K562 (cell line): ENCODE measurements around the gene KLHL18. TPM values are rescaled to one million over a fixed set of nuclear protein-coding genes. Genes with fewer than 3 reads are reported as not detected.

Source experiments
- ARID2 ChIP-seq: fragments of 450-650 bp; IDR thresholded peaks from 2 replicates; pipeline ENCODE4 v1.6.1; 2017; ENCODE audit warnings: antibody characterized with exemption, mild to moderate bottlenecking
- ARNT ChIP-seq, 2 experiments: fragments of 450-650 bp; IDR thresholded peaks; 2 replicates each; pipeline ENCODE4 v1.6.1; 2016; ENCODE audit warnings: mild to moderate bottlenecking in 1 of 2
- BRD4 ChIP-seq: fragments of 200-600 bp; sonication (generic); IDR thresholded peaks from 2 replicates; pipeline ENCODE4 v1.6.1; 2017; ENCODE audit warnings: inconsistent platforms
- CCAR2 ChIP-seq: fragments of 200-400 bp; formaldehyde crosslinking; IDR thresholded peaks from 2 replicates; pipeline ENCODE4 v1.6.1; 2017; ENCODE audit warnings: mild to moderate bottlenecking, low read depth, low read length
- DACH1 ChIP-seq: fragments of 450-650 bp; IDR thresholded peaks from 2 replicates; pipeline ENCODE4 v1.6.1; 2018; ENCODE audit not compliant: partially characterized antibody
- EGR1 ChIP-seq: fragments of 450-650 bp; conservative IDR thresholded peaks from 2 replicates; pipeline ENCODE4 v1.6.1; 2017; ENCODE audit warnings: mild to moderate bottlenecking
- HDGF ChIP-seq: fragments of 450-650 bp; IDR thresholded peaks from 2 replicates; pipeline ENCODE4 v1.6.1; 2016
- MAZ ChIP-seq, 2 experiments: fragments of 450-650 bp in 1 of 2; sonication (generic) in 1 of 2; formaldehyde crosslinking; IDR thresholded peaks in 1 of 2; conservative IDR thresholded peaks in 1 of 2; 2 replicates each; pipeline versions ENCODE4 v1.4.0 to v1.5.0; 2020; ENCODE audit warnings: mild to moderate bottlenecking in 1 of 2, missing genetic modification reagents in 1 of 2
- PCBP1 ChIP-seq: fragments of 200-400 bp; formaldehyde crosslinking; IDR thresholded peaks from 2 replicates; pipeline ENCODE4 v1.6.1; 2018; ENCODE audit warnings: mild to moderate bottlenecking, low read depth, low read length; ENCODE audit not compliant: poor library complexity, severe bottlenecking
- RBBP5 ChIP-seq: fragments of 200-600 bp; sonication (generic); IDR thresholded peaks from 2 replicates; pipeline ENCODE4 v1.6.1; 2012; ENCODE audit warnings: borderline replicate concordance, mild to moderate bottlenecking, low read length, control low read depth, inconsistent platforms; ENCODE audit not compliant: insufficient read depth, poor library complexity, severe bottlenecking
- SAFB ChIP-seq: fragments of 200-400 bp; formaldehyde crosslinking; IDR thresholded peaks from 2 replicates; pipeline ENCODE4 v1.6.1; 2017; ENCODE audit warnings: low read depth, low read length, borderline replicate concordance
- TAF7 ChIP-seq: fragments of 450-650 bp; IDR thresholded peaks from 2 replicates; pipeline ENCODE4 v1.6.1; 2016; ENCODE audit warnings: missing genetic modification characterization, missing compliant biosample characterization
- TAL1 ChIP-seq: fragments of 450-650 bp; IDR thresholded peaks from 2 replicates; pipeline ENCODE4 v1.6.1; 2016; ENCODE audit warnings: mild to moderate bottlenecking
- TBL1XR1 ChIP-seq, 2 experiments: IDR thresholded peaks; 2 replicates each; pipeline ENCODE4 v1.6.1; 2012; ENCODE audit warnings: improper control_type of control experiment in 2 of 2, low read length in 2 of 2, mild to moderate bottlenecking in 1 of 2
- THRAP3 ChIP-seq: fragments of 450-650 bp; IDR thresholded peaks from 2 replicates; pipeline ENCODE4 v1.6.1; 2016; ENCODE audit warnings: mild to moderate bottlenecking, inconsistent platforms, borderline replicate concordance
- ZBTB17 ChIP-seq: fragments of 450-650 bp; formaldehyde crosslinking; IDR thresholded peaks from 2 replicates; pipeline ENCODE4 v1.4.0; 2020; ENCODE audit warnings: mild to moderate bottlenecking
- ZC3H4 ChIP-seq: sonication (generic); formaldehyde crosslinking; IDR thresholded peaks from 2 replicates; pipeline ENCODE4 v1.9.0; 2021; ENCODE audit warnings: missing genetic modification reagents, borderline replicate concordance
- ZFX ChIP-seq: sonication (generic); formaldehyde crosslinking; IDR thresholded peaks from 2 replicates; pipeline ENCODE4 v1.8.0; 2022; ENCODE audit warnings: mild to moderate bottlenecking, missing genetic modification reagents, moderate library complexity
- ZNF212 ChIP-seq: fragments of 450-650 bp; formaldehyde crosslinking; IDR thresholded peaks from 2 replicates; pipeline ENCODE4 v1.4.0; 2020; ENCODE audit warnings: mild to moderate bottlenecking
- ZNF23 ChIP-seq: fragments of 250-450 bp; sonication (Bioruptor Pico); IDR thresholded peaks from 2 replicates; pipeline ENCODE4 v1.4.0; 2020; ENCODE audit warnings: mild to moderate bottlenecking
- ZNF24 ChIP-seq: fragments of 450-650 bp; IDR thresholded peaks from 2 replicates; pipeline ENCODE4 v1.6.1; 2016
- ZNF3 ChIP-seq: fragments of 250-450 bp; sonication (Bioruptor Pico); IDR thresholded peaks from 2 replicates; pipeline ENCODE4 v1.5.0; 2021; ENCODE audit warnings: mild to moderate bottlenecking, moderate library complexity
- ZNF57 ChIP-seq: fragments of 450-650 bp; formaldehyde crosslinking; IDR thresholded peaks from 2 replicates; pipeline ENCODE4 v1.4.0; 2020; ENCODE audit warnings: mild to moderate bottlenecking, moderate library complexity
- polyA plus RNA-seq, 8 experiments: library from polyadenylated mRNA; depleted of rRNA in 4 of 8; stranded (reverse) in 5 of 8; unstranded in 3 of 8; fragments of >200 nt; fragmentation: Nextera tagmentation in 2 of 8; fragmentation: Illumina TruSeq in 1 of 8; extraction: Ambion mirVana in 2 of 8; extraction: Trizol in 1 of 8; gene quantifications; 2 replicates each; pipeline versions ENCODE4 v1.2.1 to v1.2.3, GENCODE V29; 2011 to 2014; ENCODE audit warnings: inconsistent platforms in 1 of 8, missing spikeins in 1 of 8
- total RNA-seq, 7 experiments: library from RNA; depleted of rRNA in 6 of 7; stranded (reverse); fragments of >200 nt in 6 of 7; fragmentation: Illumina TruSeq in 2 of 7; extraction: Trizol in 2 of 7; gene quantifications; 2 replicates each; pipeline versions ENCODE4 v1.2.1 to v1.2.3, GENCODE V29; 2011 to 2021; ENCODE audit warnings: low replicate concordance in 1 of 7
- TF ChIP-seq, protein P1 (sequence below): fragments of 450-650 bp; IDR thresholded peaks from 2 replicates; pipeline ENCODE4 v1.6.1; 2014; ENCODE audit warnings: low read depth, mild to moderate bottlenecking, moderate library complexity, borderline replicate concordance
- TF ChIP-seq, protein P2 (sequence below): sonication (generic); formaldehyde crosslinking; IDR thresholded peaks from 2 replicates; pipeline ENCODE4 v1.8.1; 2023; ENCODE audit warnings: mild to moderate bottlenecking, missing genetic modification reagents
- TF ChIP-seq, protein P3 (sequence below): fragments of 450-650 bp; IDR thresholded peaks from 2 replicates; pipeline ENCODE4 v1.6.1; 2016; ENCODE audit warnings: missing biosample characterization, missing genetic modification characterization

KLHL18 gene
- total and polyA plus RNA-seq, 9 of the 15 experiments (the other 6 are each of a cell fraction or from before 2014, with no cell fraction given), result 26.7 to 97.5 (median 48.7) TPM

DNA sequence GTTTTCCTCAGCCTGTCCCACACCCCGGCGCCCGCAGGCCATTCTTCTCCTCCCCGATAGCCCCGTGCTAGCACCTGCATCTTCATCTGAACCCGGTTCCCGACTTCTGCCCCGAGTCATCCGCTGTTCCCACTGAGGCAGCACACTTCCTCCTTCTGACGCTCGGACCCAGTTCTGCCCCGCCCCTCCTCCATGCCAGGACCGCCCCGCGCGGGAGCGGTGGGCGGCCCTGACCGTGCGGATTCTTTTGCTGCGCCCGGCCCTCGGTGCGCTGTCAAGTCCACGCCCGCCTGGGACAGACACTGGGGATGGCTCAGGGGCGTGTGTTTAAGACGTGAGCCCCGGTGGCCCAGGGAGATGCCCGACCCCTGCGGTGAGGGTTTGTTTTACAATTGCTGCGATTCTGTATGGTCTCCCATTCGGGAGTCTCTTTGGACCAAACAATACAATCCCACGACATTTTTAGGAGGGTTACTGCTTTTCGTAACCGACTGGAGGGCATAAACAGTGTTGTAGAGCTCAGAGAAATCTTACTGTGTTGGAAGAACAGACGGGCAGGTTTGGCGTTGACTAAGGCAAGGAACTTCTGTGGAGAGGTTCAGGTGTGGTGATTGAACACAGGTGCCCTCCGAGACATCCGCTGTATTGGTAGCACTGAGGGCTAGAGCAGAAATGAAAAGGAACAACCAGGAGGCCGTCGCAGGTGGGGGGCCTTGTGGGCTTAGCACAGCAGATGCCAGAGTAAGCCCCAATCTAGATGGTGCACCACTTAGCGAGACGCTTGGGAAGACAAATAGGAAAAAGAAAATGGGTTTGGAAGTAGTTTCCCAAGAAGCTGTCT, 98.8 kb downstream of the KLHL18 start (continued):
- TF ChIP-seq, protein P1, sequence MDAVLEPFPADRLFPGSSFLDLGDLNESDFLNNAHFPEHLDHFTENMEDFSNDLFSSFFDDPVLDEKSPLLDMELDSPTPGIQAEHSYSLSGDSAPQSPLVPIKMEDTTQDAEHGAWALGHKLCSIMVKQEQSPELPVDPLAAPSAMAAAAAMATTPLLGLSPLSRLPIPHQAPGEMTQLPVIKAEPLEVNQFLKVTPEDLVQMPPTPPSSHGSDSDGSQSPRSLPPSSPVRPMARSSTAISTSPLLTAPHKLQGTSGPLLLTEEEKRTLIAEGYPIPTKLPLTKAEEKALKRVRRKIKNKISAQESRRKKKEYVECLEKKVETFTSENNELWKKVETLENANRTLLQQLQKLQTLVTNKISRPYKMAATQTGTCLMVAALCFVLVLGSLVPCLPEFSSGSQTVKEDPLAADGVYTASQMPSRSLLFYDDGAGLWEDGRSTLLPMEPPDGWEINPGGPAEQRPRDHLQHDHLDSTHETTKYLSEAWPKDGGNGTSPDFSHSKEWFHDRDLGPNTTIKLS, result no peak; the same call in 1 of the 2 replicates
- TF ChIP-seq ZNF212 (CRISPR knock-in tag) (no peak), SAFB (no peak), ZNF24 (no peak), ZBTB17 (CRISPR knock-in tag) (no peak; the same call in 1 of the 2 replicates), THRAP3 (no peak), ZNF23 (CRISPR knock-in tag) (no peak), RBBP5 (no peak), CCAR2 (no peak), HDGF (peak; percentile 32; the same call in 1 of the 2 replicates), ZNF3 (CRISPR knock-in tag) (no peak), DACH1 (no peak), TBL1XR1 (IDR thresholded peaks at IDR 0.05; ENCODE audit: low read length in 2 of 2) (no peak), MAZ (CRISPR knock-in tag; conservative IDR thresholded peaks at IDR 0.05 in 1 of 2, IDR thresholded peaks at IDR 0.05 in 1 of 2) (no peak), ZNF57 (CRISPR knock-in tag) (no peak), ZFX (CRISPR knock-in tag) (no peak), BRD4 (no peak), ZC3H4 (CRISPR knock-in tag) (no peak), ARNT (IDR thresholded peaks at IDR 0.05) (0 out of 4 replicates have a peak, but pooled peaks of 1 of the 2 experiments have one; percentile 28), PCBP1 (peak; percentile 19), EGR1 (peak; percentile 45; the same call in 1 of the 2 replicates), ARID2 (0 out of 2 replicates have a peak, but pooled peaks have one; percentile 45), TAF7 (tag) (no peak), TAL1 (no peak)
- TF ChIP-seq, protein P2, sequence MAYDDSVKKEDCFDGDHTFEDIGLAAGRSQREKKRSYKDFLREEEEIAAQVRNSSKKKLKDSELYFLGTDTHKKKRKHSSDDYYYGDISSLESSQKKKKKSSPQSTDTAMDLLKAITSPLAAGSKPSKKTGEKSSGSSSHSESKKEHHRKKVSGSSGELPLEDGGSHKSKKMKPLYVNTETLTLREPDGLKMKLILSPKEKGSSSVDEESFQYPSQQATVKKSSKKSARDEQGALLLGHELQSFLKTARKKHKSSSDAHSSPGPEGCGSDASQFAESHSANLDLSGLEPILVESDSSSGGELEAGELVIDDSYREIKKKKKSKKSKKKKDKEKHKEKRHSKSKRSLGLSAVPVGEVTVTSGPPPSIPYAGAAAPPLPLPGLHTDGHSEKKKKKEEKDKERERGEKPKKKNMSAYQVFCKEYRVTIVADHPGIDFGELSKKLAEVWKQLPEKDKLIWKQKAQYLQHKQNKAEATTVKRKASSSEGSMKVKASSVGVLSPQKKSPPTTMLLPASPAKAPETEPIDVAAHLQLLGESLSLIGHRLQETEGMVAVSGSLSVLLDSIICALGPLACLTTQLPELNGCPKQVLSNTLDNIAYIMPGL, result no peak
- TF ChIP-seq, protein P3, sequence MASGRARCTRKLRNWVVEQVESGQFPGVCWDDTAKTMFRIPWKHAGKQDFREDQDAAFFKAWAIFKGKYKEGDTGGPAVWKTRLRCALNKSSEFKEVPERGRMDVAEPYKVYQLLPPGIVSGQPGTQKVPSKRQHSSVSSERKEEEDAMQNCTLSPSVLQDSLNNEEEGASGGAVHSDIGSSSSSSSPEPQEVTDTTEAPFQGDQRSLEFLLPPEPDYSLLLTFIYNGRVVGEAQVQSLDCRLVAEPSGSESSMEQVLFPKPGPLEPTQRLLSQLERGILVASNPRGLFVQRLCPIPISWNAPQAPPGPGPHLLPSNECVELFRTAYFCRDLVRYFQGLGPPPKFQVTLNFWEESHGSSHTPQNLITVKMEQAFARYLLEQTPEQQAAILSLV (tag), result no peak
